K562 treated with DMSO at 1 percent for 12 hours (cell line): ENCODE data around the gene ABL2. TPM values are rescaled to one million over a fixed set of nuclear protein-coding genes. Genes with fewer than 3 reads are reported as not detected.

Experiments used
- total RNA-seq: library from RNA; unstranded; fragments of 300-600 nt; gene quantifications from 2 replicates; pipeline ENCODE4 v1.2.3, GENCODE V29; 2022; ENCODE audit not compliant: insufficient read depth

ABL2 gene
- total RNA-seq: 2.4 and 12.1 TPM in 2 replicates

DNA sequence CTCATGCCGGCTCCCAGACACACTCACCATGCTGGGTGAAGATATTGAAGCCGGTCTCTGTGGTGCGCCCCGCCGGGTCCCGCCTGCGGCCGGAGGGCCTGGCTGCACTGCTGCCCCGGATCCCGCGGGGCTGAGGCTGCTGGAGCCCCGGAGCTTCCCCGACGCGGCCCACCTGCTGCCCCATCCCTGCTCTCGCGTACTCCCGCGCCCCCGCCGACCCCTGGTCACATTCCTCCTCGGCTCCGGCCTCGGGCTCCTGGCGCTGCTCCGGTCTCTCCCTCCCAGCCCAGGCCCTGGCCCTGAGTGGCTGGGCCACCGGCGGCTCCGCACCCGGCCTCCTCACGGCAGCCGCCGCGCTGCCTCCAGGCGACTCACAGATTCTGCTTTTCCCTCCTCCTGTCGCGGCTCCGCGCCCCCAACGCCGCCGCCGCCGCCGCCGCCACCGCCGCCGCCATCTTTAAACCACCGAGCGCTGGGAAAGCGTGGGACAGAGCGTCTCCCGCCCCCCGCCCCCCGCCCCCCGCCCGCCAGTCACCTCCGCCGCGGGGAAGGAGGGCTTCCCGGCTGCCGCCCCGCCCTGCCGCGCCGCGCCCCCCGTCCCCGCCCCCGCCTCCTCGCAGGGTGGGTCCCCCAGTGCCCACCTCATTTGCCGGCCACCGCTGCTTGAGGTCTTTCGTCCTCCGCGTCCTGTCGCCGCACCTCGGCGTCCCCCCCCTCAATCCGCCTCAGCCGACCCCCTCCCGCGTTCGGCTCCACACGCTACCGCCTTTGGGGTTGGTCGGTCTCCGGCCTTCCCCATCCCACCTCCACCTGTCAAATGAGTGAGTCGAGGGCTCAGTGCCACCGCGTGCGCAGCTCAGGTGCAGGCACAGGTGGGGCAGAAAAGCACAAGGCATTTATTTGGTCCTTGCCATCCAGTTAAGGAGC lies at the start of gene ABL2:
ABL2 (minus strand) TSS at position 464 of the 927 bp plus-strand sequence; CDS start at position 184, 280 bp downstream.

GRCh38 chr1:179081687-179082332 lies 147.7 kb downstream of the ABL2 start, which contains the start of gene TOR3A:
TOR3A (plus strand) TSS chr1:179082070; CDS start chr1:179082129, 59 bp downstream.

Other genes starting within 250 kb of the ABL2 start
- gene FAM20B, start 203.8 kb downstream of the ABL2 start, total RNA-seq: 10.9 and 39.0 TPM in 2 replicates
- gene TOR3A, start 147.6 kb downstream of the ABL2 start, total RNA-seq: 43.1 and 59.5 TPM in 2 replicates
- 7.2 and 30.8 TPM in 2 replicates for gene SOAT1, start 64.1 kb upstream of the ABL2 start, total RNA-seq
- gene AXDND1, start 136.3 kb upstream of the ABL2 start, total RNA-seq: not detected in 2 replicates